PC-9 (cell line): ENCODE measurements around the gene PAX1.

ENCODE experiments used
- EZH2 ChIP-seq: fragments of 200-600 bp; sonication (generic); IDR thresholded peaks from 2 replicates; pipeline ENCODE4 v1.8.0; 2017; ENCODE audit warnings: antibody characterized with exemption, low read depth
- TF ChIP-seq, protein P1 (sequence below): fragments of 200-600 bp; sonication (generic); conservative IDR thresholded peaks from 2 replicates; pipeline ENCODE4 v1.6.1; 2017; ENCODE audit warnings: mixed run types, antibody characterized with exemption, mild to moderate bottlenecking, moderate library complexity

DNA sequence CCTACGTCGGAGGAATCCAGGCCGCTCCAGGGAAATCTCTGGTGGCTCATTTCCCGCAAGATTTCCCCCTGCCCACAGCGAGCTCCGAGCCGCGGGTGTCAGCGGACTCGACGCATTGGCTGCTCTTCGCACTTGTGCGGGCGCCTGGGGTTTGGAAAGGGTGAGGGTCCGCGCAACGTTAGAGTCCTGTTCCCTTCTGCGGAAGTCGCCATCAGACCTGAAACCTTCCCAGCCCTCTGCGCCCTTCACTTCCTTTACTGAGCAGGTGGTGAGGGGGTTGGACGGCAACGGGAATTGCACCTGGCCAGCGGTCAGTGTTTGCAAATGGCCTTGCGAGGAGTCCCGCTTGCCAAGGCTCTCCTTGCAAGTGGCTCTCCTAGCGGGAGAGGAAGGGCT lies 8.4 kb downstream of the PAX1 start:
- TF ChIP-seq, protein P1, sequence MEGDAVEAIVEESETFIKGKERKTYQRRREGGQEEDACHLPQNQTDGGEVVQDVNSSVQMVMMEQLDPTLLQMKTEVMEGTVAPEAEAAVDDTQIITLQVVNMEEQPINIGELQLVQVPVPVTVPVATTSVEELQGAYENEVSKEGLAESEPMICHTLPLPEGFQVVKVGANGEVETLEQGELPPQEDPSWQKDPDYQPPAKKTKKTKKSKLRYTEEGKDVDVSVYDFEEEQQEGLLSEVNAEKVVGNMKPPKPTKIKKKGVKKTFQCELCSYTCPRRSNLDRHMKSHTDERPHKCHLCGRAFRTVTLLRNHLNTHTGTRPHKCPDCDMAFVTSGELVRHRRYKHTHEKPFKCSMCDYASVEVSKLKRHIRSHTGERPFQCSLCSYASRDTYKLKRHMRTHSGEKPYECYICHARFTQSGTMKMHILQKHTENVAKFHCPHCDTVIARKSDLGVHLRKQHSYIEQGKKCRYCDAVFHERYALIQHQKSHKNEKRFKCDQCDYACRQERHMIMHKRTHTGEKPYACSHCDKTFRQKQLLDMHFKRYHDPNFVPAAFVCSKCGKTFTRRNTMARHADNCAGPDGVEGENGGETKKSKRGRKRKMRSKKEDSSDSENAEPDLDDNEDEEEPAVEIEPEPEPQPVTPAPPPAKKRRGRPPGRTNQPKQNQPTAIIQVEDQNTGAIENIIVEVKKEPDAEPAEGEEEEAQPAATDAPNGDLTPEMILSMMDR = no peak
- TF ChIP-seq EZH2 = no peak
